GM18951 (cell line): ENCODE data around the gene PRKCE.

Experiments used
- POLR2A ChIP-seq: IDR thresholded peaks from 4 replicates; pipeline ENCODE4 v1.6.1; 2011; ENCODE audit warnings: mild to moderate bottlenecking; ENCODE audit not compliant: insufficient read length, insufficient read depth; ENCODE audit errors: extremely low read depth
- in situ Hi-C: fragments of 300-500 bp; cut with MboI; formaldehyde crosslinking; loops from one replicate; pipeline ENCODE4 v1.12.0; 2022; ENCODE audit warnings: low sequenced_read_pairs, mixed read lengths, inconsistent platforms; ENCODE audit not compliant: unreplicated experiment

PRKCE gene

GRCh38 chr2:45921921-45922320, 270.4 kb downstream of the PRKCE start:
- in situ Hi-C loops: no loop called here
- TF ChIP-seq POLR2A: no peak

GRCh38 chr2:45922577-45922988, 271.1 kb downstream of the PRKCE start:
- TF ChIP-seq POLR2A: no peak
- in situ Hi-C loops: no loop called here

GRCh38 chr2:45923701-45924100, 272.2 kb downstream of the PRKCE start:
- in situ Hi-C loops: no loop called here
- TF ChIP-seq POLR2A: no peak

GRCh38 chr2:45925026-45925425, 273.6 kb downstream of the PRKCE start:
- in situ Hi-C loops: no loop called here
- TF ChIP-seq POLR2A: no peak

- in situ Hi-C loops: no loop called here
- TF ChIP-seq POLR2A: no peak
Measured at GRCh38 chr2:45925636-45926366, 274.3 kb downstream of the PRKCE start.

GRCh38 chr2:45928946-45929345, 277.5 kb downstream of the PRKCE start:
- in situ Hi-C loops: no loop called here
- no peak for TF ChIP-seq POLR2A

- TF ChIP-seq POLR2A: no peak
- in situ Hi-C loops: loop anchor here (10.0 kb wide), 1 partner anchor 285 kb away; no protein-coding TSS in a partner anchor
Measured at GRCh38 chr2:45929674-45930395, 278.4 kb downstream of the PRKCE start.

GRCh38 chr2:45930396-45930792, 278.9 kb downstream of the PRKCE start:
- no peak for TF ChIP-seq POLR2A
- in situ Hi-C loops: loop anchor here (10.0 kb wide), 1 partner anchor 286 kb away; no protein-coding TSS in a partner anchor

GRCh38 chr2:45932278-45932975, 281.0 kb downstream of the PRKCE start:
- TF ChIP-seq POLR2A: no peak
- in situ Hi-C loops: loop anchor here (10.0 kb wide), 1 partner anchor 288 kb away; no protein-coding TSS in a partner anchor

GRCh38 chr2:45935791-45936622, 284.5 kb downstream of the PRKCE start:
- in situ Hi-C loops: loop anchor here (10.0 kb wide), 1 partner anchor 291 kb away; no protein-coding TSS in a partner anchor
- no peak for TF ChIP-seq POLR2A

- no peak for TF ChIP-seq POLR2A
- in situ Hi-C loops: loop anchor here (10.0 kb wide), 1 partner anchor 292 kb away; no protein-coding TSS in a partner anchor
Measured at GRCh38 chr2:45936623-45936979, 285.1 kb downstream of the PRKCE start.

GRCh38 chr2:45937990-45938389, 286.5 kb downstream of the PRKCE start:
- in situ Hi-C loops: loop anchor here (10.0 kb wide), 1 partner anchor 293 kb away; no protein-coding TSS in a partner anchor
- no peak for TF ChIP-seq POLR2A
